Endodermal cell (in vitro differentiated cells): Measurements from ENCODE around the gene PSMF1. TPM values are rescaled to one million over a fixed set of nuclear protein-coding genes. Genes with fewer than 3 reads are reported as not detected.

Source experiments
- DNase-seq: peaks from one replicate; pipeline ENCODE4 v3.0.0-alpha.2; 2017
- H3K27ac ChIP-seq: 2 replicates; pipeline ENCODE4 v1.5.1; 2013; ENCODE audit warnings: mild to moderate bottlenecking, low read depth, low read length, moderate library complexity
- H3K27me3 ChIP-seq: 2 replicates; pipeline ENCODE4 v1.6.1; 2013; ENCODE audit warnings: mild to moderate bottlenecking, low read length, moderate library complexity; ENCODE audit not compliant: insufficient read depth, control insufficient read depth, poor library complexity, severe bottlenecking
- H3K36me3 ChIP-seq: 2 replicates; pipeline ENCODE4 v1.7.0; 2013; ENCODE audit warnings: mild to moderate bottlenecking, low read length, moderate library complexity; ENCODE audit not compliant: control insufficient read depth, insufficient read depth
- H3K4me1 ChIP-seq: one replicate; pipeline ENCODE4 v1.7.0; 2013; ENCODE audit warnings: low read length; ENCODE audit not compliant: control insufficient read depth, insufficient read depth
- H3K4me3 ChIP-seq: 2 replicates; pipeline ENCODE4 v1.5.1; 2013; ENCODE audit warnings: mild to moderate bottlenecking, low read length, moderate library complexity
- H3K9ac ChIP-seq: 2 replicates; pipeline ENCODE4 v1.6.1; 2013; ENCODE audit warnings: mild to moderate bottlenecking, low read length, moderate library complexity; ENCODE audit not compliant: poor library complexity, severe bottlenecking; ENCODE audit errors: extremely low read depth
- H3K9me3 ChIP-seq: 2 replicates; pipeline ENCODE4 v1.6.1; 2013; ENCODE audit warnings: mild to moderate bottlenecking, low read length, moderate library complexity; ENCODE audit not compliant: control insufficient read depth
- H3K27ac Mint-ChIP-seq: 2 replicates; pipeline ENCODE4 v1.8.0; 2020; ENCODE audit warnings: mixed read lengths
- H3K27me3 Mint-ChIP-seq: 2 replicates; pipeline ENCODE4 v1.8.0; 2021; ENCODE audit warnings: mild to moderate bottlenecking, mixed read lengths; ENCODE audit not compliant: insufficient read depth
- H3K36me3 Mint-ChIP-seq: 2 replicates; pipeline ENCODE4 v1.8.0; 2020; ENCODE audit warnings: low read depth, mixed read lengths
- H3K4me1 Mint-ChIP-seq: 2 replicates; pipeline ENCODE4 v1.8.0; 2020; ENCODE audit warnings: mixed read lengths
- H3K4me3 Mint-ChIP-seq: 2 replicates; pipeline ENCODE4 v1.8.0; 2020; ENCODE audit warnings: mild to moderate bottlenecking, moderate library complexity, mixed read lengths
- H3K9me3 Mint-ChIP-seq: 2 replicates; pipeline ENCODE4 v1.8.0; 2020; ENCODE audit warnings: mild to moderate bottlenecking, mixed read lengths
- WGBS, 2 experiments: methylation state at CpG; one replicate each; pipeline versions ENCODE4 v1.1.5 to v1.1.7; 2013; ENCODE audit warnings: missing lambda C conversion rate in 2 of 2, mixed read lengths in 1 of 2; ENCODE audit not compliant: insufficient coverage in 1 of 2, insufficient read length in 1 of 2; 5-methylcytosine and 5-hydroxymethylcytosine counted together
- total RNA-seq, 2 donors: library from RNA; stranded (reverse); fragmentation: NEBNext Ultra II Directional in 1 of 2; extraction: Animal tissue kit (Norgen Biotek cat#: 25700) in 1 of 2; gene quantifications; 2 replicates in 1 of 2; 3 replicates in 1 of 2; pipeline ENCODE4 v1.2.1, GENCODE V29; 2021
- TF ChIP-seq, protein P1 (sequence below): fragments of 200-600 bp; sonication (generic); conservative IDR thresholded peaks from 2 replicates; pipeline ENCODE4 v1.5.0; 2021; ENCODE audit warnings: antibody characterized with exemption, mild to moderate bottlenecking

The PSMF1 gene
- total RNA-seq, 2 donors from 2014 or later: 72.5 to 84.7 TPM

DNA sequence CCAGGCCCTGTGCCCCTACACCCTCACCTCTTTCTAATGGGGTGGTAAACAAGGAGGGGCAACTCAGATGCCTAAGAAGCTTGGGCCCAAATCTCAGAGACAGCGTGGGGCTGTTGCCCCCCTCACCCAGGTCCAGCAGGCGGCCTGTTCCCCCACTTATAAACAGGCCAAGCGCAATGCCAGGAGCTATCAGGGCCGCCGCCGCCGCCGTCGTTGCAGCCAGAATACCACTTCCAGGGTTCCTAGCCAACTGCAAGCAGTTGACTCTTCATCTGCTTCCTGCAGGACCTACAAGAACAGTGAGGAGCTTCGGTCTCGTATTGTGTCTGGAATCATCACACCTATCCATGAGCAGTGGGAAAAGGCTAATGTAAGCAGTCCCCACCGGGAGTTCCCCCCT is 16.4 kb downstream of the PSMF1 start:
- H3K27ac Mint-ChIP-seq: no peak overlapping the region
- Histone ChIP-seq H3K4me3 (no peak overlapping the region), H3K4me1 (no peaks in the 10 kb centered on the region), H3K36me3 (peaks cover 78% of the 10 kb centered on the region), H3K27me3 (no peaks in the 10 kb centered on the region), H3K27ac (no peak overlapping the region), H3K9me3 (no peaks in the 10 kb centered on the region), H3K9ac (no peak overlapping the region)
- no peak overlapping the region for H3K4me3 Mint-ChIP-seq
- H3K4me1 Mint-ChIP-seq: no peaks in the 10 kb centered on the region
- H3K27me3 Mint-ChIP-seq: no peaks in the 10 kb centered on the region
- TF ChIP-seq, protein P1, sequence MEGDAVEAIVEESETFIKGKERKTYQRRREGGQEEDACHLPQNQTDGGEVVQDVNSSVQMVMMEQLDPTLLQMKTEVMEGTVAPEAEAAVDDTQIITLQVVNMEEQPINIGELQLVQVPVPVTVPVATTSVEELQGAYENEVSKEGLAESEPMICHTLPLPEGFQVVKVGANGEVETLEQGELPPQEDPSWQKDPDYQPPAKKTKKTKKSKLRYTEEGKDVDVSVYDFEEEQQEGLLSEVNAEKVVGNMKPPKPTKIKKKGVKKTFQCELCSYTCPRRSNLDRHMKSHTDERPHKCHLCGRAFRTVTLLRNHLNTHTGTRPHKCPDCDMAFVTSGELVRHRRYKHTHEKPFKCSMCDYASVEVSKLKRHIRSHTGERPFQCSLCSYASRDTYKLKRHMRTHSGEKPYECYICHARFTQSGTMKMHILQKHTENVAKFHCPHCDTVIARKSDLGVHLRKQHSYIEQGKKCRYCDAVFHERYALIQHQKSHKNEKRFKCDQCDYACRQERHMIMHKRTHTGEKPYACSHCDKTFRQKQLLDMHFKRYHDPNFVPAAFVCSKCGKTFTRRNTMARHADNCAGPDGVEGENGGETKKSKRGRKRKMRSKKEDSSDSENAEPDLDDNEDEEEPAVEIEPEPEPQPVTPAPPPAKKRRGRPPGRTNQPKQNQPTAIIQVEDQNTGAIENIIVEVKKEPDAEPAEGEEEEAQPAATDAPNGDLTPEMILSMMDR: no peak
- no peak for DNase-seq
- H3K36me3 Mint-ChIP-seq: peaks cover 79% of the 10 kb centered on the region
- 98 to 100% methylated on average over 9 to 12 of the region's 12 CpGs for WGBS, 2 experiments
- H3K9me3 Mint-ChIP-seq: no peaks in the 10 kb centered on the region

DNA sequence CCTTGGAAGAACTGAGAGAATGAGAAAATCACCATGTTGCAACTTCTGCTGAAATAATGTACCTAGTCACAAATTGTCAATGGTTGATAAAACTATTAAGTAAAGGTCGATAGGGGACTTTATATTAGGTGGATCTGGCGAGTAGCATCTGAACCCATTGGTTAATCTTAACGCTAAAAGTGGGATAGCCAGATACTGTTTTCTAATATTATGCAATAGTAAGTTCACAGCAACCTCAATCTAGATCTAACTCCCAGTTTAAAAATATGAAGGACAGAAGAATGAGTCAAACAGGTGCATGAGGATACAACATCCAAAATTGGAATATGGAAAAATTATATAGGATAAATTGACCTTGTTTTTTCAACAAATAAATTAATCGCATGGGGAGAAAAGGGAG is 18.8 kb downstream of the PSMF1 start:
- H3K4me1 Mint-ChIP-seq: no peaks in the 10 kb centered on the region
- TF ChIP-seq, protein P1: no peak
- 94 to 100% methylated on average over 2 to 4 of the region's 4 CpGs for WGBS, 2 experiments

DNA sequence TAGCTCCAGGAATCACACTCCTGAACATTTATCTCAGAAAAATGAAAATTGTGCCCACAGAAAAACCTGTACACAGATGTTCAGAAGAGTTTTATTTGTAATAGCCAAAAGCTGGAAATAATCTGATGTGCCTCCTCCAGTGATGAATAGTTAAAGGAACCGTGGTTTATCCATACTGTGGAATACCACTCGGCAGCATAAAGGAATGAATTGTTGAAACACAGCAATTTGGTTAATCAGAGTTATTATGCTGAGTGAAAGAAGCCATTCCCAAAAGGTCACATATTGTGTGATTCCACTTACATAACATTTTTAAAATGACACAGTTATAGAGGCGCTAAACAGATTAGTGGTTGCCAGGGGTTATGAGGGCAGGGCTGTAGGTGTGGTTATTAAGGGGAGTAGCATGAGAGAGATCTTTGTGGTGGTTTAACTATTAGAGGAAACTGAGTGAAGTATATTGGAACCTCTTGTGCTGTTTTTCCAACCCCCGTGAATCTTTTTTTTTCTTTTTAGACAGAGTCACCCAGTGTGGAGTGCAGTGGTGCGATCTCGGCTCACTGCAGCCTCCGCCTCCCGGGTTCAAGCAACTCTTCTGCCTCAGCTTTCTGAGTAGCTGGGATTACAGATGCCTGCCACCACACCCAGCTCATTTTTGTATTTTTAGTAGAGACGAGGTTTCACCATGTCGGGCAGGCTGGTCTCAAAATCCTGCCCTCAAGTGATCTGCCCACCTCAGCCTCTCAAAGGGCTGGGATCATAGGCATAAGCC is 26.2 kb downstream of the PSMF1 start:
- Mint-ChIP-seq H3K4me1 (no peaks in the 10 kb centered on the region), H3K9me3 (no peaks in the 10 kb centered on the region), H3K4me3 (no peak overlapping the region), H3K27me3 (no peaks in the 10 kb centered on the region), H3K27ac (no peak overlapping the region), H3K36me3 (peaks cover 63% of the 10 kb centered on the region)
- TF ChIP-seq, protein P1: no peak
- Histone ChIP-seq H3K4me1 (no peaks in the 10 kb centered on the region), H3K27ac (no peak overlapping the region), H3K4me3 (no peak overlapping the region), H3K9ac (no peak overlapping the region), H3K36me3 (peaks cover 76% of the 10 kb centered on the region), H3K27me3 (no peaks in the 10 kb centered on the region), H3K9me3 (no peaks in the 10 kb centered on the region)
- 94% methylated on average over 9 to 10 of the region's 10 CpGs for WGBS, 2 experiments
- DNase-seq: no peak

More for the DNA sequence above, 18.8 kb downstream of the PSMF1 start:
- Histone ChIP-seq H3K36me3 (peaks cover 81% of the 10 kb centered on the region), H3K4me1 (no peaks in the 10 kb centered on the region), H3K9ac (no peak overlapping the region), H3K27ac (no peak overlapping the region), H3K9me3 (no peaks in the 10 kb centered on the region), H3K27me3 (no peaks in the 10 kb centered on the region), H3K4me3 (no peak overlapping the region)
- Mint-ChIP-seq H3K27ac (no peak overlapping the region), H3K9me3 (no peaks in the 10 kb centered on the region), H3K36me3 (peaks cover 72% of the 10 kb centered on the region), H3K4me3 (no peak overlapping the region), H3K27me3 (no peaks in the 10 kb centered on the region)
- no peak for DNase-seq
